Stimulated activated CD8-positive, alpha-beta memory T cell treated with anti-CD3 and anti-CD28 coated beads, Interleukin-12 subunit alpha, Interleukin-12 subunit beta, amount 100 ng/mL, for 24 hours (primary cell): ENCODE data around the gene EPM2AIP1.
"Not testable (repeated sequence)": the region's sequence is repeated elsewhere in the genome, so short reads cannot be mapped to it uniquely, and the experiment has no call there.

ENCODE experiments used
- DNase-seq: peaks from one replicate; pipeline ENCODE4 v3.0.0-alpha.2; 2020; ENCODE audit errors: extremely low read depth

EPM2AIP1 gene

GRCh38 chr3:36954452-36955134 is 38.3 kb downstream of the EPM2AIP1 start:
- no peak for DNase-seq

- not testable (repeated sequence) for DNase-seq
Measured at GRCh38 chr3:36947814-36948213, 45.1 kb downstream of the EPM2AIP1 start.

GRCh38 chr3:36945333-36945980 is 47.5 kb downstream of the EPM2AIP1 start:
- no peak for DNase-seq

GRCh38 chr3:36944641-36945270 is 48.2 kb downstream of the EPM2AIP1 start, which contains the start of gene TRANK1:
Gene TRANK1 (minus strand): TSS chr3:36945054. CDS start chr3:36944809, 245 bp downstream.
- DNase-seq, result peak; percentile 68

GRCh38 chr3:36944012-36944640 is 48.8 kb downstream of the EPM2AIP1 start:
- no peak for DNase-seq

GRCh38 chr3:36943601-36944000 is 49.3 kb downstream of the EPM2AIP1 start:
- no peak for DNase-seq

GRCh38 chr3:36942638-36943248 is 50.2 kb downstream of the EPM2AIP1 start:
- no peak for DNase-seq

GRCh38 chr3:36941658-36942057 is 51.3 kb downstream of the EPM2AIP1 start:
- DNase-seq, result no peak

- no peak for DNase-seq
Measured at GRCh38 chr3:36941162-36941561, 51.8 kb downstream of the EPM2AIP1 start.

GRCh38 chr3:36937492-36937891 is 55.4 kb downstream of the EPM2AIP1 start:
- DNase-seq, result no peak
